ENCODE measurements around the gene CACNA1C. TPM values are rescaled to one million over a fixed set of nuclear protein-coding genes. Genes with fewer than 3 reads are reported as not detected.

Gene CACNA1C
- total and polyA plus RNA-seq, 2 of the 4 experiments (the other 2 are of a cell fraction) = 1.6 to 2.6 TPM

DNA sequence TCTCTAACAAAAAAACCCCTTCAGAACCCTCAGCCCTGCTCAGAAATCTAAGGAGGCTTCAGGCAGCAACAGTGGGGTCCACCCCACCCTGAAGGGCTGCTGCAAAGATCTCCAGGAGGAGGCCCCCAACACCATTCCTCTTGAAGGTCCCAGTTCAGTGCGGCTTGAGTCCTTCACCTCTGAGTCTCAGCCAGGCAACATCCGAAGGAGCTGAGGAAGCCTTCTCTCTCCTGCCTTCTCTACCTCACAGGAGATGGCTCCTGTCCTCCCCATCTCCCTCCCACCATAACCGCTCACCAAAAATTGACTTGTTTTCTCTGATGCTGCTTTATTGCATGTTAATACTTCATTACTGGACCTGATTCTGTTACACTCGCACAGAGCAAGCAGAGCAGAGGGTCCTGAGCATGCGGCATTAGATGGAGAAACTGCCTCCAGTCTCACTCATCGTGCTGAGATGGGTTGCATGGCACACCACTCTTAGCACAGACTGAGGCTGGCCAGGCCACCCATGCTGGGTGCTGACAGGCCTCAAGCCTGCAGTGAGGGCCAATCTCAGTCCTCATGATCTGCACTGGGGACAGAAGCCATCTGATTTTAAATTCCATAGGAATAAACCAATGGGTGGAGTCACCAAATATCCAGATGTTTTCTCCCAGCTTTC is 224.8 kb downstream of the CACNA1C start (continued):
- TF ChIP-seq NFE2L2 (IDR thresholded peaks at IDR 0.05; ENCODE audit: low read depth, low read length) (no peak), MAZ (IDR thresholded peaks at IDR 0.05; ENCODE audit: borderline replicate concordance, low read depth, low read length) (no peak), SMC3 (IDR thresholded peaks at IDR 0.05; ENCODE audit: low read depth, low read length) (no peak), RCOR1 (IDR thresholded peaks at IDR 0.05; ENCODE audit: insufficient replicate concordance, low read length) (no peak), FOS (IDR thresholded peaks at IDR 0.05; ENCODE audit: low read depth, low read length) (no peak)

DNA sequence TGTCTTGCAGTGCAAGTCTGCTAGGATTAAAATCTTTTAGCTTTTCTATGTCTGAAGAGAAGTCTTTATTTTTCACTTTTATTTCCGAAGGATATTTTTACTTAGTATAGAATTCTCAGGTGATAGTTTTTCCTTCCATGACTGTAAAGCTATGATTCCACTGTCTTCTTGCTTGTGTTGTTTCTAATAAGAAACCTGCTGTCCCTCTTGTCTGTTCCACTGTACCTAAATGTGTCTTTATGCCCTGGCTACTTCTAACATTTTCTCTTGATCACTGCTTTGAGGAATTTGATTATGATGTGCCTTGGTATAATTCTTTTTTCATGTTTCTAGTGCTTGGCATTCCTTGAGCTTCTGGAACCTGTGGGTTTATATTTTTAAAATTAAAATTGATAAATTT is 228.7 kb downstream of the CACNA1C start:
- Histone ChIP-seq H4K8ac (ENCODE audit: low read depth in 2 of 2, low read length in 2 of 2) (no peak overlapping the region), H3K4me2 (ENCODE audit: low read depth, low read length) (no peak overlapping the region), H4K5ac (ENCODE audit: low read depth, low read length) (no peak overlapping the region), H3K9me3 (ENCODE audit: control insufficient read depth, insufficient read depth, low read length) (no peaks in the 10 kb centered on the region), H3K27me3 (ENCODE audit: control insufficient read depth, insufficient read depth, low read length) (no peaks in the 10 kb centered on the region), H2AK9ac (replicated peaks; ENCODE audit: low read depth, low read length, poor library complexity) (no peak overlapping the region), H4K20me1 (ENCODE audit: insufficient read depth, low read length) (no peaks in the 10 kb centered on the region), H3K18ac (ENCODE audit: low read depth, low read length) (no peak overlapping the region), H4K91ac (ENCODE audit: insufficient read depth, low read depth, low read length) (no peak overlapping the region), H3K14ac (replicated peaks; ENCODE audit: low read depth, low read length) (no peak overlapping the region), H2AK5ac (ENCODE audit: low read depth, low read length) (no peak overlapping the region), H3K56ac (ENCODE audit: extremely low read depth, insufficient read depth, low read length) (no peak overlapping the region), H3K4ac (ENCODE audit: low read depth, low read length) (no peak overlapping the region), H2BK120ac (ENCODE audit: low read depth, low read length) (no peak overlapping the region), H3K36me3 (ENCODE audit: control insufficient read depth, insufficient read depth, low read length) (no peaks in the 10 kb centered on the region), H2BK20ac (ENCODE audit: low read depth, low read length) (no peak overlapping the region), H2BK15ac (ENCODE audit: low read depth, low read length) (no peak overlapping the region), H3K4me1 (ENCODE audit: control insufficient read depth, insufficient read depth, low read length) (peaks cover 28% of the 10 kb centered on the region), H3K79me1 (ENCODE audit: low read depth in 1 of 2, low read length in 2 of 2) (peaks cover 4 to 11% of the 10 kb centered on the region in 2 experiments; a peak in 2 of 4 replicates), H2AFZ (replicated peaks; ENCODE audit: low read length, poor library complexity) (no peak overlapping the region), H3K23ac (ENCODE audit: low read depth, low read length) (no peak overlapping the region), H3K9ac (ENCODE audit: low read depth, low read length) (no peak overlapping the region), H3K27ac (ENCODE audit: insufficient read depth, low read length) (no peak overlapping the region), H2BK5ac (ENCODE audit: low read depth, low read length, poor library complexity, severe bottlenecking) (no peak overlapping the region), H3K4me3 (ENCODE audit: insufficient read depth, low read depth, low read length) (no peak overlapping the region), H3K9me1 (ENCODE audit: insufficient read depth, low read length) (peaks cover 20% of the 10 kb centered on the region)
- ChIA-PET CTCF (interaction anchor here (1.0 kb wide), 1 partner anchor 97 kb away, joined by 3 read pairs; no protein-coding TSS in a partner anchor), POLR2A (ENCODE audit: unreplicated experiment) (no interaction called here)
- dilution Hi-C loops (cut with HindIII; ENCODE audit: low sequenced_read_pairs, unreplicated experiment) = no loop called here
- DNase-seq (no peak), ATAC-seq (ENCODE audit: low read depth) (no peak)
- intact Hi-C loops (cut with micrococcal nuclease) = loop anchor here (10.0 kb wide), 1 partner anchor 337 kb away; no protein-coding TSS in a partner anchor
- in situ Hi-C loops (cut with MboI; ENCODE audit: low sequenced_read_pairs) = loop anchor here (5.0 to 25.0 kb wide), 4 partner anchors 224 to 619 kb away; partner anchors contain the start of gene LRTM2
- BruUV-seq (replicated peaks) = no TSS peak
- WGBS, 2 experiments (ENCODE audit: extremely low coverage in 2 of 2, insufficient read length in 1 of 2) = no CpG with 5 or more reads among the region's 1 CpG
- TF ChIP-seq FOS (IDR thresholded peaks at IDR 0.05; ENCODE audit: low read depth, low read length) = no peak
- TF ChIP-seq, protein P1, sequence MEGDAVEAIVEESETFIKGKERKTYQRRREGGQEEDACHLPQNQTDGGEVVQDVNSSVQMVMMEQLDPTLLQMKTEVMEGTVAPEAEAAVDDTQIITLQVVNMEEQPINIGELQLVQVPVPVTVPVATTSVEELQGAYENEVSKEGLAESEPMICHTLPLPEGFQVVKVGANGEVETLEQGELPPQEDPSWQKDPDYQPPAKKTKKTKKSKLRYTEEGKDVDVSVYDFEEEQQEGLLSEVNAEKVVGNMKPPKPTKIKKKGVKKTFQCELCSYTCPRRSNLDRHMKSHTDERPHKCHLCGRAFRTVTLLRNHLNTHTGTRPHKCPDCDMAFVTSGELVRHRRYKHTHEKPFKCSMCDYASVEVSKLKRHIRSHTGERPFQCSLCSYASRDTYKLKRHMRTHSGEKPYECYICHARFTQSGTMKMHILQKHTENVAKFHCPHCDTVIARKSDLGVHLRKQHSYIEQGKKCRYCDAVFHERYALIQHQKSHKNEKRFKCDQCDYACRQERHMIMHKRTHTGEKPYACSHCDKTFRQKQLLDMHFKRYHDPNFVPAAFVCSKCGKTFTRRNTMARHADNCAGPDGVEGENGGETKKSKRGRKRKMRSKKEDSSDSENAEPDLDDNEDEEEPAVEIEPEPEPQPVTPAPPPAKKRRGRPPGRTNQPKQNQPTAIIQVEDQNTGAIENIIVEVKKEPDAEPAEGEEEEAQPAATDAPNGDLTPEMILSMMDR (conservative IDR thresholded peaks at IDR 0.05; ENCODE audit: low read depth, low read length) = no peak
- TF ChIP-seq NFE2L2 (IDR thresholded peaks at IDR 0.05; ENCODE audit: low read depth, low read length) = no peak
- no peak for TF ChIP-seq MXI1 (IDR thresholded peaks at IDR 0.05; ENCODE audit: borderline replicate concordance, low read depth, low read length)
- TF ChIP-seq, protein P2, sequence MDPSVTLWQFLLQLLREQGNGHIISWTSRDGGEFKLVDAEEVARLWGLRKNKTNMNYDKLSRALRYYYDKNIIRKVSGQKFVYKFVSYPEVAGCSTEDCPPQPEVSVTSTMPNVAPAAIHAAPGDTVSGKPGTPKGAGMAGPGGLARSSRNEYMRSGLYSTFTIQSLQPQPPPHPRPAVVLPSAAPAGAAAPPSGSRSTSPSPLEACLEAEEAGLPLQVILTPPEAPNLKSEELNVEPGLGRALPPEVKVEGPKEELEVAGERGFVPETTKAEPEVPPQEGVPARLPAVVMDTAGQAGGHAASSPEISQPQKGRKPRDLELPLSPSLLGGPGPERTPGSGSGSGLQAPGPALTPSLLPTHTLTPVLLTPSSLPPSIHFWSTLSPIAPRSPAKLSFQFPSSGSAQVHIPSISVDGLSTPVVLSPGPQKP (IDR thresholded peaks at IDR 0.05; ENCODE audit: borderline replicate concordance, low read depth, low read length) = no peak
- no peak for TF ChIP-seq SMC3 (IDR thresholded peaks at IDR 0.05; ENCODE audit: low read depth, low read length)
- TF ChIP-seq RFX5 (IDR thresholded peaks at IDR 0.05; ENCODE audit: low read depth, low read length) = no peak
- no peak for TF ChIP-seq RAD21 (IDR thresholded peaks at IDR 0.05; ENCODE audit: low read length)
- TF ChIP-seq POLR2A (IDR thresholded peaks at IDR 0.05; ENCODE audit: low read depth, low read length) = no peak
- TF ChIP-seq MAFK (IDR thresholded peaks at IDR 0.05; ENCODE audit: low read depth, low read length) = no peak
- no peak for TF ChIP-seq CEBPB (IDR thresholded peaks at IDR 0.05; ENCODE audit: low read depth, low read length)

Measured in IMR-90 (cell line).